ENCODE data around the gene RNF181. TPM values are rescaled to one million over a fixed set of nuclear protein-coding genes. Genes with fewer than 3 reads are reported as not detected.
A peak's percentile ranks its signal among the peaks of the same experiment; 100 is the strongest.

The RNF181 gene
- polyA plus RNA-seq, 1 of the 3 experiments (the other 2 are of a cell fraction) = 312 TPM

DNA sequence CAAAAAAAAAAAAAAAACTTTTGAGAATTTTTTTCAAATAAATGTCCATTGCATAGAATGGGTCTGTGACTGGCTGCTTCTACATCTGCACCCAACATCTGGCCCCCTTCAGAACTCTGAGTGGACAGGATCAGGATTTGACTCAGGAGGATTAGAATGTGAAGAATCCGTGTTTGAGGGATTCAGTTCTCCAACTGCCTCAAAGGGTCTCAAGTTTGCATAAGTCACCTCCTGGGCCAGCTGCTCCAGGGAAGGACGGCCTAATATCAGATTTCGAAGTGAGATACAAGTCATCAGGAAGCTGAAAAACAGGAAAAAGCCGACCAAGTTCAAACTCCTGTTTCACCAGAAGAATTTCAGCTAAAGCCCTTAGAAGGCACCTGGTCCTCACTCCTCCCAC is 45.7 kb upstream of the RNF181 start (continued):
- TF ChIP-seq, protein P1, sequence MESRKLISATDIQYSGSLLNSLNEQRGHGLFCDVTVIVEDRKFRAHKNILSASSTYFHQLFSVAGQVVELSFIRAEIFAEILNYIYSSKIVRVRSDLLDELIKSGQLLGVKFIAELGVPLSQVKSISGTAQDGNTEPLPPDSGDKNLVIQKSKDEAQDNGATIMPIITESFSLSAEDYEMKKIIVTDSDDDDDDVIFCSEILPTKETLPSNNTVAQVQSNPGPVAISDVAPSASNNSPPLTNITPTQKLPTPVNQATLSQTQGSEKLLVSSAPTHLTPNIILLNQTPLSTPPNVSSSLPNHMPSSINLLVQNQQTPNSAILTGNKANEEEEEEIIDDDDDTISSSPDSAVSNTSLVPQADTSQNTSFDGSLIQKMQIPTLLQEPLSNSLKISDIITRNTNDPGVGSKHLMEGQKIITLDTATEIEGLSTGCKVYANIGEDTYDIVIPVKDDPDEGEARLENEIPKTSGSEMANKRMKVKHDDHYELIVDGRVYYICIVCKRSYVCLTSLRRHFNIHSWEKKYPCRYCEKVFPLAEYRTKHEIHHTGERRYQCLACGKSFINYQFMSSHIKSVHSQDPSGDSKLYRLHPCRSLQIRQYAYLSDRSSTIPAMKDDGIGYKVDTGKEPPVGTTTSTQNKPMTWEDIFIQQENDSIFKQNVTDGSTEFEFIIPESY (IDR thresholded peaks at IDR 0.05; ENCODE audit: borderline replicate concordance, low read depth) = no peak
- TF ChIP-seq EP300 (IDR thresholded peaks at IDR 0.05; ENCODE audit: borderline replicate concordance in 1 of 2, low read depth in 1 of 2, low read length in 1 of 2) = peak in 1 of 2 experiments; percentile 43; a peak in 1 of 4 replicates
- TF ChIP-seq TEAD4 (IDR thresholded peaks at IDR 0.05; ENCODE audit: borderline replicate concordance, insufficient read depth) = peak; percentile 49; the same call in 1 of the 2 replicates
- TF ChIP-seq MEF2A (IDR thresholded peaks at IDR 0.05; ENCODE audit: borderline replicate concordance, low read depth) = no peak
- no peak for TF ChIP-seq MXI1 (IDR thresholded peaks at IDR 0.05; ENCODE audit: low read depth, low read length)
- TF ChIP-seq FOSL2 (IDR thresholded peaks at IDR 0.05; ENCODE audit: borderline replicate concordance, low read depth) = peak; percentile 48; the same call in 1 of the 2 replicates
- TF ChIP-seq, protein P2, sequence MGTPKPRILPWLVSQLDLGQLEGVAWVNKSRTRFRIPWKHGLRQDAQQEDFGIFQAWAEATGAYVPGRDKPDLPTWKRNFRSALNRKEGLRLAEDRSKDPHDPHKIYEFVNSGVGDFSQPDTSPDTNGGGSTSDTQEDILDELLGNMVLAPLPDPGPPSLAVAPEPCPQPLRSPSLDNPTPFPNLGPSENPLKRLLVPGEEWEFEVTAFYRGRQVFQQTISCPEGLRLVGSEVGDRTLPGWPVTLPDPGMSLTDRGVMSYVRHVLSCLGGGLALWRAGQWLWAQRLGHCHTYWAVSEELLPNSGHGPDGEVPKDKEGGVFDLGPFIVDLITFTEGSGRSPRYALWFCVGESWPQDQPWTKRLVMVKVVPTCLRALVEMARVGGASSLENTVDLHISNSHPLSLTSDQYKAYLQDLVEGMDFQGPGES (IDR thresholded peaks at IDR 0.05; ENCODE audit: low read depth, low read length) = no peak
- TF ChIP-seq EZH2phosphoT487 (IDR thresholded peaks at IDR 0.05; ENCODE audit: borderline replicate concordance, low read depth) = no peak

DNA sequence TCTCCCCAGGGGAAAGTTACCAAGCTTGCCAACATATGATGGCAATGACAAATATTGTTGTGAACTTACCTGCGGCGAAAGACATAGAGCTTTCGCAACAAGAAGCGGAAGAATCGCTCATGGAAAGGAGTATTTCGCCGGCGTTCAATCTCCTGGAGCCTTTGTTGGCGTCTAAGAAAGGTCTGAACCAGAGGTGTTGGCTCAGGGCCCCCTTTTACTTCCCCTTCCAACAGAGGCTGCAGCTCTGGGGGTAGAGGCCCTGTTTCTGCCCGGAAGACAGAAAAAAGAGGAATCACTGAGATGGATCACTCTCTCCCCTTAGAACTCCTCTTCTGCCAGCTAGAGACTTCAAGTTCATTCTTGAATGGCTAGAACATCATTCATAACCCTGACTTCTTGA is 45.1 kb upstream of the RNF181 start:
- Histone ChIP-seq H3K27ac (ENCODE audit: low read depth in 2 of 2, low read length in 1 of 2) (peak overlapping the region; percentile 42 to 54; a peak in 2 of 4 replicates), H3K4me2 (no peak overlapping the region), H3F3A (replicated peaks; ENCODE audit: insufficient read depth) (peaks cover 50% of the 10 kb centered on the region), H3K79me2 (ENCODE audit: insufficient read depth) (no peaks in the 10 kb centered on the region), H3K27me3 (ENCODE audit: insufficient read depth) (no peaks in the 10 kb centered on the region), H3K4me3 (ENCODE audit: low read depth in 2 of 2, low read length in 1 of 2) (no peak overlapping the region), H4K20me1 (ENCODE audit: insufficient read depth) (peaks cover 7% of the 10 kb centered on the region), H3K9me2 (no peaks in the 10 kb centered on the region), H2AFZ (ENCODE audit: low read depth) (no peak overlapping the region), H3K36me3 (replicated peaks in 1 of 2; ENCODE audit: control insufficient read depth in 1 of 2, insufficient read depth in 2 of 2, low read length in 1 of 2) (peaks cover 33 to 40% of the 10 kb centered on the region in 2 experiments), H3K4me1 (ENCODE audit: control insufficient read depth in 1 of 2, insufficient read depth in 2 of 2, low read depth in 1 of 2, low read length in 1 of 2) (peaks cover 0 to 13% of the 10 kb centered on the region in 2 experiments; a peak in 2 of 4 replicates), H3K9me3 (no peaks in the 10 kb centered on the region), H3K9ac (no peak overlapping the region)
- TF ChIP-seq POLR2AphosphoS5 (IDR thresholded peaks at IDR 0.05; ENCODE audit: low read depth, low read length) (no peak), GABPA (IDR thresholded peaks at IDR 0.05; ENCODE audit: low read depth) (no peak), JUND (IDR thresholded peaks at IDR 0.05) (no peak), NFIC (IDR thresholded peaks at IDR 0.05; ENCODE audit: borderline replicate concordance) (no peak), MXI1 (IDR thresholded peaks at IDR 0.05; ENCODE audit: low read depth, low read length) (no peak), FOXJ3 (CRISPR knock-in tag; IDR thresholded peaks at IDR 0.05) (no peak)
- TF ChIP-seq, protein P3, sequence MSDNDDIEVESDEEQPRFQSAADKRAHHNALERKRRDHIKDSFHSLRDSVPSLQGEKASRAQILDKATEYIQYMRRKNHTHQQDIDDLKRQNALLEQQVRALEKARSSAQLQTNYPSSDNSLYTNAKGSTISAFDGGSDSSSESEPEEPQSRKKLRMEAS (IDR thresholded peaks at IDR 0.05; ENCODE audit: low read depth) = no peak
- TF ChIP-seq, protein P4, sequence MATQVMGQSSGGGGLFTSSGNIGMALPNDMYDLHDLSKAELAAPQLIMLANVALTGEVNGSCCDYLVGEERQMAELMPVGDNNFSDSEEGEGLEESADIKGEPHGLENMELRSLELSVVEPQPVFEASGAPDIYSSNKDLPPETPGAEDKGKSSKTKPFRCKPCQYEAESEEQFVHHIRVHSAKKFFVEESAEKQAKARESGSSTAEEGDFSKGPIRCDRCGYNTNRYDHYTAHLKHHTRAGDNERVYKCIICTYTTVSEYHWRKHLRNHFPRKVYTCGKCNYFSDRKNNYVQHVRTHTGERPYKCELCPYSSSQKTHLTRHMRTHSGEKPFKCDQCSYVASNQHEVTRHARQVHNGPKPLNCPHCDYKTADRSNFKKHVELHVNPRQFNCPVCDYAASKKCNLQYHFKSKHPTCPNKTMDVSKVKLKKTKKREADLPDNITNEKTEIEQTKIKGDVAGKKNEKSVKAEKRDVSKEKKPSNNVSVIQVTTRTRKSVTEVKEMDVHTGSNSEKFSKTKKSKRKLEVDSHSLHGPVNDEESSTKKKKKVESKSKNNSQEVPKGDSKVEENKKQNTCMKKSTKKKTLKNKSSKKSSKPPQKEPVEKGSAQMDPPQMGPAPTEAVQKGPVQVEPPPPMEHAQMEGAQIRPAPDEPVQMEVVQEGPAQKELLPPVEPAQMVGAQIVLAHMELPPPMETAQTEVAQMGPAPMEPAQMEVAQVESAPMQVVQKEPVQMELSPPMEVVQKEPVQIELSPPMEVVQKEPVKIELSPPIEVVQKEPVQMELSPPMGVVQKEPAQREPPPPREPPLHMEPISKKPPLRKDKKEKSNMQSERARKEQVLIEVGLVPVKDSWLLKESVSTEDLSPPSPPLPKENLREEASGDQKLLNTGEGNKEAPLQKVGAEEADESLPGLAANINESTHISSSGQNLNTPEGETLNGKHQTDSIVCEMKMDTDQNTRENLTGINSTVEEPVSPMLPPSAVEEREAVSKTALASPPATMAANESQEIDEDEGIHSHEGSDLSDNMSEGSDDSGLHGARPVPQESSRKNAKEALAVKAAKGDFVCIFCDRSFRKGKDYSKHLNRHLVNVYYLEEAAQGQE (IDR thresholded peaks at IDR 0.05; ENCODE audit: low read depth, low read length) = no peak
- TF ChIP-seq, protein P1 (IDR thresholded peaks at IDR 0.05; ENCODE audit: borderline replicate concordance, low read depth) = no peak
- WGBS (ENCODE audit: low lambda C conversion rate) = 91% methylated on average over 10 of the region's 10 CpGs
- DNase-seq = no peak
- ChIA-PET POLR2A (interaction anchor here (0.8 to 8.2 kb wide), 6 partner anchors 11 to 131 kb away, joined by 4 to 87 read pairs (median 10); partner anchors contain the start of genes GGCX, MAT2A and SH2D6), CTCF (interaction anchor here (0.7 to 16.6 kb wide), 10 partner anchors 11 to 250 kb away, joined by 3 to 364 read pairs (median 12); partner anchors contain the start of genes MAT2A, SH2D6 and TMEM150A)
